HepG2 (cell line): ENCODE results near the gene CTNNBL1. TPM values are rescaled to one million over a fixed set of nuclear protein-coding genes. Genes with fewer than 3 reads are reported as not detected.

Experiments
- FOXA1 ChIP-seq, 2 experiments: fragments of 450-650 bp in 1 of 2; sonication (generic) in 1 of 2; formaldehyde crosslinking in 1 of 2; IDR thresholded peaks; 2 replicates each; pipeline versions ENCODE4 v1.4.0 to v1.6.1; 2016 to 2020; ENCODE audit warnings: missing genetic modification reagents in 1 of 2
- FOXP1 ChIP-seq, 2 experiments: fragments of 450-650 bp in 1 of 2; IDR thresholded peaks; 2 replicates each; pipeline ENCODE4 v1.6.1; 2017 to 2018; ENCODE audit warnings: antibody characterized with exemption in 1 of 2
- HHEX ChIP-seq: IDR thresholded peaks from 2 replicates; pipeline ENCODE4 v1.6.1; 2016; ENCODE audit warnings: control low read depth
- HNF4G ChIP-seq, 2 experiments: sonication (generic) in 1 of 2; formaldehyde crosslinking in 1 of 2; IDR thresholded peaks; 2 replicates each; pipeline versions ENCODE4 v1.4.0 to v1.6.1; 2011 to 2020; ENCODE audit warnings: borderline replicate concordance in 2 of 2, low read depth in 2 of 2, mild to moderate bottlenecking in 2 of 2, low read length in 1 of 2, missing genetic modification reagents in 1 of 2, moderate library complexity in 1 of 2
- HOMEZ ChIP-seq: IDR thresholded peaks from 2 replicates; pipeline ENCODE4 v1.6.1; 2016; ENCODE audit warnings: low read depth
- KLF15 ChIP-seq: sonication (generic); formaldehyde crosslinking; IDR thresholded peaks from 2 replicates; pipeline ENCODE4 v1.8.1; 2023; ENCODE audit warnings: borderline replicate concordance, mild to moderate bottlenecking, inconsistent platforms, missing genetic modification reagents, mixed read lengths
- MAF1 ChIP-seq: sonication (generic); formaldehyde crosslinking; IDR thresholded peaks from 2 replicates; pipeline ENCODE4 v1.5.0; 2020; ENCODE audit warnings: missing genetic modification reagents, borderline replicate concordance
- RARA ChIP-seq: IDR thresholded peaks from 2 replicates; pipeline ENCODE4 v1.6.1; 2016; ENCODE audit warnings: missing genetic modification reagents, missing compliant biosample characterization
- SOX13 ChIP-seq, 3 experiments: fragments of 450-650 bp in 1 of 3; sonication (generic) in 1 of 3; formaldehyde crosslinking in 1 of 3; IDR thresholded peaks in 2 of 3; conservative IDR thresholded peaks in 1 of 3; 2 replicates each; pipeline versions ENCODE4 v1.5.0 to v1.6.1; 2016 to 2020; ENCODE audit warnings: antibody characterized with exemption in 1 of 3, mild to moderate bottlenecking in 1 of 3, missing compliant biosample characterization in 1 of 3, missing genetic modification reagents in 1 of 3, moderate library complexity in 1 of 3
- TBL1XR1 ChIP-seq: fragments of 150-350 bp; IDR thresholded peaks from 2 replicates; pipeline ENCODE4 v1.6.1; 2014; ENCODE audit warnings: borderline replicate concordance, low read length; ENCODE audit not compliant: partially characterized antibody
- TBX3 ChIP-seq: fragments of 450-650 bp; IDR thresholded peaks from 2 replicates; pipeline ENCODE4 v1.6.1; 2017; ENCODE audit warnings: antibody characterized with exemption, mild to moderate bottlenecking, inconsistent platforms, borderline replicate concordance
- ZNF317 ChIP-seq: sonication (generic); formaldehyde crosslinking; IDR thresholded peaks from 2 replicates; pipeline ENCODE4 v1.5.0; 2020; ENCODE audit warnings: mild to moderate bottlenecking, missing genetic modification reagents
- polyA plus RNA-seq, 8 experiments: library from polyadenylated mRNA; depleted of rRNA in 3 of 8; stranded (reverse) in 7 of 8; unstranded in 1 of 8; fragments of >200 nt; fragmentation: Illumina TruSeq in 4 of 8; extraction: Trizol in 4 of 8; gene quantifications; 2 replicates each; pipeline versions ENCODE4 v1.2.1 to v1.2.3, GENCODE V29; 2011 to 2016; ENCODE audit warnings: low read depth in 4 of 8, missing spikeins in 1 of 8, mixed read lengths in 1 of 8; ENCODE audit not compliant: insufficient read depth in 1 of 8
- total RNA-seq, 5 experiments: library from RNA; depleted of rRNA; stranded (reverse); fragments of >200 nt; fragmentation: Illumina TruSeq; extraction: Trizol; gene quantifications; 2 replicates each; pipeline ENCODE4 v1.2.3, GENCODE V29; 2016; ENCODE audit warnings: low read depth in 1 of 5
- TF ChIP-seq, protein P1 (sequence below): sonication (generic); formaldehyde crosslinking; IDR thresholded peaks from 2 replicates; pipeline ENCODE4 v1.4.0; 2020; ENCODE audit warnings: missing genetic modification reagents
- TF ChIP-seq, protein P2 (sequence below): sonication (generic); formaldehyde crosslinking; IDR thresholded peaks from 2 replicates; pipeline ENCODE4 v1.5.1; 2020; ENCODE audit warnings: mild to moderate bottlenecking, missing genetic modification reagents, borderline replicate concordance

CTNNBL1 gene
- total and polyA plus RNA-seq, 2 of the 13 experiments (the other 11 are each of a cell fraction or from before 2014, with no cell fraction given): 49.3 to 94.6 TPM

DNA sequence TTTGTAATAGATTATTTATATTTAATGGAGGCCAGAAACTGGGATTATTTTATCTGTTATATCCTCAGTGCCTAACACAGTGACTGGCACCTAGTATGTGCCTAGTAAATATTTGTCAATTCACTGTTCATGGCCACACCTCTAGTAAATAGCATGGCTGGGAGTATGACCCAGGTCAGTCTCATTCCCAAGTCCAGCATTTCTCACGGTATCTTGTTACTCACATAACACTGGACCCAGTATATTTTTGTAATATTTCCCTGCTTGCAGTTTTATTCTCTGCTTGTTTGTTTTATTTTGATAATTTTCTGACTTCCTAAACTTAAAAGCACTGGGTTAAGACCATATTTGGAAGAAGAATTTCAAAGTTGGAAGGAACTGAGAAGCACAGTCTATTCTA lies 47.7 kb downstream of the CTNNBL1 start (continued):
- TF ChIP-seq, protein P1, sequence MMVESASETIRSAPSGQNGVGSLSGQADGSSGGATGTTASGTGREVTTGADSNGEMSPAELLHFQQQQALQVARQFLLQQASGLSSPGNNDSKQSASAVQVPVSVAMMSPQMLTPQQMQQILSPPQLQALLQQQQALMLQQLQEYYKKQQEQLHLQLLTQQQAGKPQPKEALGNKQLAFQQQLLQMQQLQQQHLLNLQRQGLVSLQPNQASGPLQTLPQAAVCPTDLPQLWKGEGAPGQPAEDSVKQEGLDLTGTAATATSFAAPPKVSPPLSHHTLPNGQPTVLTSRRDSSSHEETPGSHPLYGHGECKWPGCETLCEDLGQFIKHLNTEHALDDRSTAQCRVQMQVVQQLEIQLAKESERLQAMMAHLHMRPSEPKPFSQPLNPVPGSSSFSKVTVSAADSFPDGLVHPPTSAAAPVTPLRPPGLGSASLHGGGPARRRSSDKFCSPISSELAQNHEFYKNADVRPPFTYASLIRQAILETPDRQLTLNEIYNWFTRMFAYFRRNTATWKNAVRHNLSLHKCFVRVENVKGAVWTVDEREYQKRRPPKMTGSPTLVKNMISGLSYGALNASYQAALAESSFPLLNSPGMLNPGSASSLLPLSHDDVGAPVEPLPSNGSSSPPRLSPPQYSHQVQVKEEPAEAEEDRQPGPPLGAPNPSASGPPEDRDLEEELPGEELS (CRISPR knock-in tag): 0 out of 2 replicates have a peak, but pooled peaks have one; percentile 48
- TF ChIP-seq HOMEZ (CRISPR knock-in tag) (peak; percentile 17; the same call in 1 of the 2 replicates), FOXP1 (IDR thresholded peaks at IDR 0.05) (peak; percentile 59; the same call in 1 of the 2 replicates), FOXP1 (CRISPR knock-in tag; IDR thresholded peaks at IDR 0.05) (peak; percentile 92), ZNF317 (CRISPR knock-in tag) (no peak), SOX13 (IDR thresholded peaks at IDR 0.05) (no peak), SOX13 (CRISPR knock-in tag; conservative IDR thresholded peaks at IDR 0.05 in 1 of 2, IDR thresholded peaks at IDR 0.05 in 1 of 2) (peak in 1 of 2 experiments; percentile 14; a peak in 1 of 4 replicates), FOXA1 (IDR thresholded peaks at IDR 0.05) (no peak), FOXA1 (CRISPR knock-in tag; IDR thresholded peaks at IDR 0.05) (peak; percentile 45; the same call in 1 of the 2 replicates), MAF1 (no peak), RARA (CRISPR knock-in tag) (peak; percentile 81), TBL1XR1 (peak; percentile 39), HNF4G (IDR thresholded peaks at IDR 0.05; ENCODE audit: borderline replicate concordance, low read depth, low read length) (0 out of 2 replicates have a peak, but pooled peaks have one; percentile 29), HNF4G (CRISPR knock-in tag; IDR thresholded peaks at IDR 0.05; ENCODE audit: borderline replicate concordance, low read depth) (no peak), KLF15 (CRISPR knock-in tag) (no peak), HHEX (CRISPR knock-in tag) (peak; percentile 30; the same call in 1 of the 2 replicates), TBX3 (peak; percentile 17; the same call in 1 of the 2 replicates)
- TF ChIP-seq, protein P2, sequence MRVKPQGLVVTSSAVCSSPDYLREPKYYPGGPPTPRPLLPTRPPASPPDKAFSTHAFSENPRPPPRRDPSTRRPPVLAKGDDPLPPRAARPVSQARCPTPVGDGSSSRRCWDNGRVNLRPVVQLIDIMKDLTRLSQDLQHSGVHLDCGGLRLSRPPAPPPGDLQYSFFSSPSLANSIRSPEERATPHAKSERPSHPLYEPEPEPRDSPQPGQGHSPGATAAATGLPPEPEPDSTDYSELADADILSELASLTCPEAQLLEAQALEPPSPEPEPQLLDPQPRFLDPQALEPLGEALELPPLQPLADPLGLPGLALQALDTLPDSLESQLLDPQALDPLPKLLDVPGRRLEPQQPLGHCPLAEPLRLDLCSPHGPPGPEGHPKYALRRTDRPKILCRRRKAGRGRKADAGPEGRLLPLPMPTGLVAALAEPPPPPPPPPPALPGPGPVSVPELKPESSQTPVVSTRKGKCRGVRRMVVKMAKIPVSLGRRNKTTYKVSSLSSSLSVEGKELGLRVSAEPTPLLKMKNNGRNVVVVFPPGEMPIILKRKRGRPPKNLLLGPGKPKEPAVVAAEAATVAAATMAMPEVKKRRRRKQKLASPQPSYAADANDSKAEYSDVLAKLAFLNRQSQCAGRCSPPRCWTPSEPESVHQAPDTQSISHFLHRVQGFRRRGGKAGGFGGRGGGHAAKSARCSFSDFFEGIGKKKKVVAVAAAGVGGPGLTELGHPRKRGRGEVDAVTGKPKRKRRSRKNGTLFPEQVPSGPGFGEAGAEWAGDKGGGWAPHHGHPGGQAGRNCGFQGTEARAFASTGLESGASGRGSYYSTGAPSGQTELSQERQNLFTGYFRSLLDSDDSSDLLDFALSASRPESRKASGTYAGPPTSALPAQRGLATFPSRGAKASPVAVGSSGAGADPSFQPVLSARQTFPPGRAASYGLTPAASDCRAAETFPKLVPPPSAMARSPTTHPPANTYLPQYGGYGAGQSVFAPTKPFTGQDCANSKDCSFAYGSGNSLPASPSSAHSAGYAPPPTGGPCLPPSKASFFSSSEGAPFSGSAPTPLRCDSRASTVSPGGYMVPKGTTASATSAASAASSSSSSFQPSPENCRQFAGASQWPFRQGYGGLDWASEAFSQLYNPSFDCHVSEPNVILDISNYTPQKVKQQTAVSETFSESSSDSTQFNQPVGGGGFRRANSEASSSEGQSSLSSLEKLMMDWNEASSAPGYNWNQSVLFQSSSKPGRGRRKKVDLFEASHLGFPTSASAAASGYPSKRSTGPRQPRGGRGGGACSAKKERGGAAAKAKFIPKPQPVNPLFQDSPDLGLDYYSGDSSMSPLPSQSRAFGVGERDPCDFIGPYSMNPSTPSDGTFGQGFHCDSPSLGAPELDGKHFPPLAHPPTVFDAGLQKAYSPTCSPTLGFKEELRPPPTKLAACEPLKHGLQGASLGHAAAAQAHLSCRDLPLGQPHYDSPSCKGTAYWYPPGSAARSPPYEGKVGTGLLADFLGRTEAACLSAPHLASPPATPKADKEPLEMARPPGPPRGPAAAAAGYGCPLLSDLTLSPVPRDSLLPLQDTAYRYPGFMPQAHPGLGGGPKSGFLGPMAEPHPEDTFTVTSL: peak; percentile 56; the same call in 1 of the 2 replicates
